C1 segment of cervical spinal cord (tissue), 14 donors: Measurements from ENCODE around the gene OSBPL5.
"Not testable (repeated sequence)": the region's sequence is repeated elsewhere in the genome, so short reads cannot be mapped to it uniquely, and the experiment has no call there.

Source experiments
- DNase-seq, 14 donors: peaks; one replicate each; lab custom pipeline; 2025; lab: John Stamatoyannopoulos, UW

OSBPL5 gene

DNA sequence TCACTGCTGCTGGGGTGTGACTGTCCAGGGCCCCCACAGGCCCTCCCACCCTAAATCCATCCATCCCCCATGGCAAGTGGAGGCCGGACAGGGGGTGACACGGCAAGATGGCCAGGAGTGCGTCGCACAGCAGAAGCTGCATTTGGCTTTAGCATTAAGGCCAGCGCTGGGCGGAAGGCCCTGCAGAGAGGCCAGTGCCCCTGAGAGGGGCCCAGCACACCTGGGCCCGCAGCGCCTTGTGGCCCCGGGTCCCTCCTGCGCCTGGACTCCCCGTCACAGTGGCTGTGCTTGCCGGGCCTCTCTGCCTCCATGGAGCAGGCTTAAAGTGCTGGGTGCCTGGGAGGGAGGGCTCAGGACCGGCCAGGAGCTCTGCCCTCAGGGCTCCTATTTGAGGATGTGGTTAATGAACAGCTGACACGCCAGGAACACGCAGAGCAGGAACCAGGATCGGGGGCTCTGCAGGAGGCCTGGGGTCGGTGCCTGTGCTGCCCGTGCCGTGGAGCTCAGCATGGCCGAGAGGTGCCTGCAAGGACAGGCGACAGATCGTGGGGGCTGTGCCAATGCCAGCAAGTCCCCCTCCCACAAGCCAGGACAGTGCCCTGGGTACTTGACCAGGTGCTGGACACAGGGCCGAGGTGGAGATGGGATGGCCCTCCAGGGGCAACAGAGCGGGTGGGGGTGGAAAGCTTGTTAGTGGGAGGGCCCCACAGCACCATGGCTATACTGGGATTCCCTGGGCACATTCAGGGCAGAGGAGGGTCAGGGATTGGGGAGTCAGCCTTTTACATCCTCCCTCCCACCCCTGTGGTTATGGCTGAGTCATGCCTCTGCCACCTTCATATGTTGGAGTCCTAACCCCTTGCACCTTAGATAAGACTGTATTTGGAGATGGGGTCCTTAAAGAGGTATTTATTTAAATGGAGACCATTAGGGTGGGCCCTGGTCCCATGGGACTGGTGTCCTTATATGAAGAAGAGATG lies 77.0 kb downstream of the OSBPL5 start:
- DNase-seq = no peak

DNA sequence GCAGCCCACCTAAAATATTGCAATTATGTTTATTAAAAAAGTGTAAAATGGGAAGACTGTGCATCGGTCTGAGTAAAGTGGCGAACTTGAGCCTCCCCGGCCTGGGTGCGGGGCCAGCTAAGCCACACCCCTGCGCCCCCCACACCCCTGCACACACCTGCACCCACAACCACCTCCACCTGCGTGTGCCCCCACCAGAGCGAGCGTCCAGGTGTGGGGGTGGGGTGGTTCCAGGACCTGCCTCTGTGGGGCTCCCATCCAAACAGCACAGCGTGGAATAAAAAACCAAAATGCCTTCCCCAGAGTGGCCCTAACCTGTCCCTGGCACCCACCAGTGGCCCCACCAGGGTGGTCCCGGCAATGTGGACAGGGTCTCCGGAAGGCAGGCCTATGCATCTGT lies 77.7 kb downstream of the OSBPL5 start:
- DNase-seq = no peak

DNA sequence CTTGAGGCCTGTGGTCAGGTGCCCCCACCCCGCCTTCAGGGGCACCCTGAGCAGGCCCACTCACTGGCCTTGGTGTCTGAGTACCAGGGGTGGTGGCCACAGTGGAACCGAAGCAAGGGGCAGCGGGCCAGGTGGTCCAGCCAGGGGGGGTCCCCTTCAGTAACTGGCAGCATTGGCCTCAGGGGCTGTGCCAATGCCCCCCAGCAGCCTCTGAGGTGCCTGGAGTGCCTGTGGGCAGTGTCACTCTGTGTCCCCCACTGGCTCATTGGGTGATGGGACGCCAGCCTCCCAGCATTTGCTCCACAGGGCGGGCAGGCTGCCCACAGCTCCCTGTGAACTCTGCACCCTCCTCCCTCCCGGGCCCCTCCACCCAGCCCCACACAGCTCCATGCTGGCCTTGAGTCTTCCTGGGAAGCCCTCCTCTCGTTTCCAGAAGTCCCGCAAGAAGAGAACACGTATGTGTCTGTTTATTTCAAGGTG lies 78.4 kb downstream of the OSBPL5 start:
- no peak for DNase-seq

DNA sequence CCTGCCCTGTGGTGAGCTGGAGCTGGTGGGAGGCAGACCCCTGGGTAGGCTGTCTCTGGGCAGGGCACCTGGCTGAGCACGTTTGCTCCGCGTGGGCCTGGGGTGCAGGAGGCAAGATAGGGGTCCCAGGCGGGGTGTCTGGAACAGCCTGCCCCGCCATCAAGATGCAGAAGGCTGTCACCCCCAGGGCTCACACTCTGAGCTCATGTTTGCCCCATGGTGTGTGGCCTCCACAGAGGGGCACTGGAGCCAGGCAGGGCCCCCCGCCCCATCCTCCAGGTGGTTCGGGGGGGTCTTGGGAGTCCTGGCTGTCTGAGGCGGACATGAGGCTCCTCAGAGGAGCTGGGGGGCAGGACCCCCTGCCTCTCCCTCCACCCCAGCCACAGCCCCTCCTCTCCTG lies 79.0 kb downstream of the OSBPL5 start:
- no peak for DNase-seq

DNA sequence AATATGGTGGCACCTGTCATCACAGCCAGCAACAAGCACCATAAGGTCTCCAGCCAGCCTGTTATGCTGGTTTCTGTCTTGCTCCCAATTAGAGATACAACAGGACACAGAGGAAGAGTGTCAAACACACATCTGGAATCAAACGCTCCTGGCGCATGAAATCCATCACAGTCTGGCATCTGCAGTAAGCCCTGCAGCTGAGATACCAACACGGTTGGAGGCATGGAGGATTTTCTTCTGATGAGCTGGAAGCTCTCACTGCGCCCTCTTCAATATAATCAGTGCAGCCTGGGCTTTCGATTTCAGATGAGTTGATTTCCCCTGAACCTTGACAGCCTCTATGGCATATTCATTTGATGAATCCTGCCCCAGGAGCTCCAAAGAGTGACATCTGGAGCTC lies 80.1 kb downstream of the OSBPL5 start:
- DNase-seq = no peak

DNA sequence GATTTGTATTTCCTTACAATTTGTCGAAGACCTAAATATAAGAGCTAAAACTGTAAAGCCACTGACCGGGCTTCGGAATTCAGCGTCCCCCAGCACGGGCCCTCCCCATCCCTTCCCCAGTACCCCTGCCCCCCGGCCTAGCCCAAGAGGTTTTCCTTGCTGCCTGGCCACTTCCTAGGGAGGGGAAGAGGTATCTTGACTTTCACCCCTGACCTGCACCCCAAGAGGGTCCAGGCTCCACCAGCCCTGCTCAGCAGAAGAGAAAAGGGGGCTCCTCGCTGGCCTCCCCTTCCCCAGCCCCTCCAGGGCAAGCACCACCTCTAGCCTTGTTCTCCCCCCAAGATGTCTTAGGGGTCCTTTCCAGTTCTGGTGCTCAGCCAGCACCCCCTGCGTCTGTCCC lies 81.8 kb downstream of the OSBPL5 start:
- no peak for DNase-seq

DNA sequence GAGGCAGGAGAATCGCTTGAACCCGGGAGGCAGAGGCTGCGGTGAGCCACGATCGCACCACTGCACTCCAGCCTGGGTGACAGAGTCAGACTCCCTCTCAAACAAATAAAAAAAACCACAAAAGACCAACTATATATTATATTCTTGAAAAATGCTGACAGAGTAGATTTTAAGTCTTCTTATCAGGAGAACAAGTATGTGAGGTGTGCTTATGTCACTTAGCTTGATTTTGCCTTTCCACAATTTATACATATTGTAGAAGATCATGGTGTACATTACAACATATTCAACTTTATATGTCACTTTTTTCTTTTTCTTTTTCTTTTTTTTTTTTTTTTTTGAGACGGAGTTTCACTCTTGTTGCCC lies 83.7 kb downstream of the OSBPL5 start:
- DNase-seq = no peak

DNA sequence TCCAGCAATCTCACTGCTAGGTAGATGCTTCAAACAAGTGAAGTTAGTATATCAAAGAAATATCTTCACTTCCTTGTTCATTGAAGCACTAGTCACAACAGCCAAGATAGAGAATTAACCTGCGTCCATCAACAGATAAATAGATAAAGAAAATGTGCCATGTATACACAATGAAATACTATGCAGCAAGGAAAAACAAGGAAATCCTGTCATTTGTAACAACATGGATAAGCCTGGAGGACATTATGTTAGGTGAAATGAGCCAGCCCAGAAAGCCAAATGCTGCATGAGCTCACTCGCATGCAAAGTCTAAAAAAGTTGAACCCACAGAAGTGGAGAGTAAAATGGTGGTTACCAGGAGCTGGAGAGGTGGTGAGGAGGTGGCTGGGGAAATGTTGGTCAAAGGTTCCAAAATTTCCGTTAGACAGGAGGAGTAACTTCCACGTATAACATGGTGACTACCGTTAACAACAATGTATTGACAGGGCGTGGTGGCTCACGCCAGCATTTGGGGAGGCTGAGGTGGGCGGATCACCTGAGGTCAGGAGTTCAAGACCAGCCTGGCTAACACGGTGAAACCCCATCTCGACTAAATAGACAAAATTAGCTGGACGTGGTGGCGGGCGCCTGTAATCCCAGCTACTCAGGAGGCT lies 84.3 kb downstream of the OSBPL5 start:
- no peak for DNase-seq

DNA sequence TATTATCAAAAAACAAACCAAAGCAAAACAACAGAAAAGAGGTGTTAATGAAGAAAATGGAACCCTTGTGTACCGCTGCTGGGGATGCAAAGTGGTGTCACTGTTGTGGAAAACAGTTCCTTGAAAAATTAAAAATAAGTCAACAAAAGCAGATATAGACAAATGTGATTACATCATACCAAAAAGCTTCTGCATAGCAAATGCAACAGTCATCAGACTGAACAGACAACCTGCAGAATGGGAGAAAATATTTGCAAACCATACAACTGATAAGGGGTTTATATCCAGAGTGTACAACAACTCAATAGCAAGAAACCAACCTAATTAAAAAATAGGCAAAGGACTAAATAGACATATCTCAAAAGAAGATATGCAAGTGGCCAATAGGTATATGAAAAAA lies 85.0 kb downstream of the OSBPL5 start:
- no peak for DNase-seq

DNA sequence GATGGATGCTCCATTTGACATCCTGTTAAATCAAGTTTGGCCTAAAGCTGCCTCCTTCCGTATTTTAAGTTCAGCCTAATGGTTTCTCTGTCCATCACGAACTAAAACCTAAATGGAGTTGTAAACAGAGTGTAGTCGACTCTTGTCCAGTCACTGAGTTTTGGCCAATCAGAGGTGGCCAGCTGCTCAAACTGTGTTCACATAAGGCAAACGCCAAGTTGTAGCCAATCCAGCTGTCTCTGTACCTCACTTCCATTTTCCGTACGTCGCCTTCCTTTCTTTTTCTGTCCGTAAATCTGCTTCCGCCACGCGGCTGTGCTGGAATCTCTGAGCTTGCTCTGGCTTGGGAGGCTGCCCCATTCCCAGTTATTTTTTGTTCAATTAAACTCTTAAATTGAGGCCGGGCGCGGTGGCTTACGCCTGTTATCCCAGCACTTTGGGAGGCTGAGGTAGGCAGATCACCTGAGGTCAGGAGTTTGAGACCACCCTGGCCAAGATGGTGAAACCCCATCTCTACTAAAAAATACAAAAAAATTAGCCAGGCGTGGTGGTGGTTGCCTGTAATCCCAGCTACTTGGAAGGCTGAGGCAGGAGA lies 87.2 kb downstream of the OSBPL5 start:
- DNase-seq = no peak

DNA sequence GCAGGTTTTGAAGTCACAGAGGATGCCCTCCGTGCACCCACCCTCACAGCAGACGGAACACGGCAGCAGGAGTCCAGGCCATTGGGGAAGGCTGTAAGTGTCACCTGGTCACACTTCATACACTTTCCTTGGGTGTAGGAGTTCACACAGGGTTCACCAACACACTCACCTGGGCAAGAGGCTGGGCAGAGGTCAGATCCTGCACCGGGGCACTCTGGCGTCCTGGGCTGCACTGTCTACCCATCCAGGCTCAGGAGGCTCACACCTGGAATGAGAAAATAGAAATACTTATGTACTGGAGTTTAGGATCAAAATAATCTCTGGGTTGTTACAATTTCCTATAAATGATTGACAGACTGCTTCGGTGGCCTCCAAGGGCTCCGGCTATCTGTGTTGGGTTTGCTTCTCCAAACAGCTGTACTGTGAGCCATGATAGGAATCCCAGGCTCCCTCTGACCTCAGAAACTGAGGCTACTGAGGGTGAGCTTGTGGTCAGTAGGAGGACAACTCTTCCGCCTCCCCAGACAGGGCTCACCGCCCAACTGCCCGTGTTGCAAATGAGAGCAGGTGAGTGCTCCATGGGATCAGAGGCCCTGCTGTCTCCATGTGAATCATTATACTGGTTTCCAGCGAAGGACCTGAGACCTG lies 87.8 kb downstream of the OSBPL5 start:
- no peak for DNase-seq

DNA sequence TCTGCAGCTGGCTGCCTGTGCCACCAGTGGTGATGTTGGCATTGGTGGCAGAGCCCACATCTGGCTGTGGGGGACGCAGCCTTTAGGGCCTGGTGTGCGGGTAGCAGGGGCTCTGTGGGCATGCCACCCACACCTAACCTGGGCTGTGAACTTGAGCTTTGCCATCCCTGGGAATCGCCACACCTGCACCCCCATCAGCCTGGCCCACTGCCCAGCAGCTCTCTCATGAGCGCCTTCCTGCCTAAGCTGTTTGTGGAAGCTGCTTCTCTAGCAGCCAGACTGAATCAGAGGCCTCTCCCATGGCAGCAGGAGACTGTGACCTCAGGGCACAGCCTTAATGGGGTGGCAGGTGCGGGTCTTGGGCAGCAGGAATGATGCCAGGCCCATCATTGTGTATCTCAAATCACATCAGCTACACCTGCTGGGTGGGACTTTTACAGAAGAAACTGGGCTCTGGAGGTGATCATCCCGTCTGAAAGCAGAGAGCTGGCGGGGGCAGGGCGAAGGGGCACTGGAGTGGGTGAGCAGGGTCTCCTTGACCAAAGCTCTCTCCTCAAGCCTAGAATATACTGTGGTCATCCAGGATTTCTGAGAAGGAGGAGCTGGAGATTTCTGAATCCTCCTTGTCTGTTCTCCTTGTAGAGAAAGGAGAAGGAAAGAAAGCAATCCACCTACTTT lies 90.1 kb downstream of the OSBPL5 start:
- DNase-seq = no peak

DNA sequence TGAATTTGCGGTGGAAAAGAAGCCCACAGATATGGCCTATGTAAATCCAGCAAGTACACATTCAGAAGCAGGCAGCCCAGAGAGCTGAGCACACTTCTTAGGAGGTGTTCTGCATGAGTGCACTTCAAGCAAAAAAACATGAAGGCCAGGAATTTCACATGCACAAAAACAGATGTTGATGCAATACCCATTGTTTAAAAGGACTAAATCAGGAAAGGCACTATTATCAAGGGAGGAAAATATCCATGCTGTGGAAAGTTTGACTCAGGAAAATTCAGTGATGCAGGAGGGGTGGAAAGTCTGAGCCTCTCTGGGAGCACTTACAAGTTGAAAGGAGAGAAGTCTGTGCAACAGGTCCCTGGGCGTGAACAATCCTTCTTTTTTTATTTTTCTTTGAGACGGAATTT lies 92.1 kb downstream of the OSBPL5 start:
- DNase-seq = no peak

DNA sequence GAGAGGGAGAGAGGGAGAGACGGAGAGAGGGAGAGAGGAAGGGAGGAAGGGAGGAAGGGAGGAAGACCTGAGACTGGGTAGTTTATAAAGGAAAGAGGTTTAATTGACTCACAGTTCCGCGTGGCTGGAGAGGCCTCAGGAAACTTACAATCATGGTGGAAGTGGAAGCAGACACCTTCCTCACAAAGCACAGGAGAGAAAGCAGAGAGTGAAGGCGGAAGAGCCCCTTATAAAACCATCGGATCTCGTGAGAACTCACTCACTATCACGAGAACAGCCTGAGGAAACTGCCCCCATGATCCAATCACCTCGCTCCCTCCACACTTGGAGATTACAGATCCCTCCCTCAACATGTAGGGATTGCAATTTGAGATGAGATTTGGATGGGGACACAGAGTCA lies 95.7 kb downstream of the OSBPL5 start:
- DNase-seq = no peak

DNA sequence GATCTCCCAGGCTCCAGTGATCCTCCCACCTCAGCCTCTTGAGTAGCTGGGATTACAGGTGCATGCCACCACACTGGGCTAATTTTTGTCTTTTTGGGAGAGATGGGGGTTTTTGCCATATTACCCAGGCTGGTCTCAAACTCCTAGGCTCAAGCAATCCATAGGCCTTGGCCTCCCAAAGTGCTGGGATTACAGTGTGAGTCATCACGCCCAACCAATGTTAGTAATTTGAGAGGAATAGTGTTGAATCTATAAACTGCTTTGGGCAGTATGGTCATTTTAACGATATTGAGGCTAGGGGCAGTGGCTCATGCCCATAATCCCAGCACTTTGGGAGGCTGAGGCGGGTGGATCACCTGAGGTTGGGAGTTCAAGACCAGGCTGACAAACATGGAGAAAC lies 98.8 kb downstream of the OSBPL5 start:
- DNase-seq = not testable (repeated sequence)

DNA sequence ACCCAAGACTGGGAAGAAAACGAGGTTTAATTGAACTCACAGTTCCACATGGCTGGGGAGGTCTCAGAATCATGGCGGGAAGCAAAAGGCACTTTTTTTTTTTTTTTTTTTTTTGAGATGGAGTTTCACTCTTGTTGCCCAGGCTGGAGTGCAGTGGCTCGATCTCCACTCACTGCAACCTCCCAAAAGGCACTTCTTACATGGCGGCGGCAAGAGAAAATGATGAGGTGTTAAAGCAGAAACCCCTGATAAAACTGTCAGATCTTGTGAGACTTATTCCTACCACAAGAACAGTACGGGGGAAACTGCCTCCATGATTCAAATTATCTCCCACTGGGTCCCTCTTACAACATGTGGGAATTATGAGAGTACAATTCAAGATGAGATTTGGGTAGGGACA lies 100.4 kb downstream of the OSBPL5 start:
- DNase-seq = not testable (repeated sequence)

DNA sequence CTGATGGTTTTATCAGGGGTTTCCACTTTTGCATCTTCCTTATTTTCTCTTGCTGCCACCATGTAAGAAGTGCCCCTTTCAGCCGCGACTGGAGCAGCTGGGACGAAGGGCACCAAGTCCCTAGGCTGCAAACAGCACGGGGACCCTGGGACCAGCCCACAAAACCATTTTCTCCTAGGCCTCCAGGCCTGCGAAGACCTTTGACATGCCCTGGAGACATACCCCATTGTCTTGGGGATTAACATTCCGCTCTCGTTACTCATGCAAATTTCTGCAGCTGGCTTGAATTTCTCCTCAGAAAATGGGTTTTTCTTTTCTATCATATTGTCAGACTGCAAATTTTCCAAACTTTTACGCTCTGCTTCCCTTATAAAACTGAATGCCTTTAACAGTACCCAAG lies 101.2 kb downstream of the OSBPL5 start:
- DNase-seq = not testable (repeated sequence)

DNA sequence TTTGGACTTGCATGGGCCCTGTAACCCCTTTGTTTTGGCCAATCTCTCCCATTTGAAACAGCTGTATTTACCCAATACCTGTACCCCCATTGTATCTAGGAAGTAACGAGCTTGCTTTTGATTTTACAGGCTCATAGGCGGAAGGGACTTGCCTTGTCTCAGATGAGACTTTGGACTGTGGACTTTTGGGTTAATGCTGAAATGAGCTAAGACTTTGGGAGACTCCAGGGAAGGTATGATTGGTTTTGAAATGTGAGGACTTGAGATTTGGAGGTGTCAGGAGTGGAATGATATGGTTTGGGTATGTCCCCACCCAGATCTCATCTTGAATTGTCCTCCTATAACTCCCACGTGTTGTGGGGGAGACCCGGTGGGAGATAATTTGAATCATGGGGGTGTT lies 101.7 kb downstream of the OSBPL5 start:
- not testable (repeated sequence) for DNase-seq

DNA sequence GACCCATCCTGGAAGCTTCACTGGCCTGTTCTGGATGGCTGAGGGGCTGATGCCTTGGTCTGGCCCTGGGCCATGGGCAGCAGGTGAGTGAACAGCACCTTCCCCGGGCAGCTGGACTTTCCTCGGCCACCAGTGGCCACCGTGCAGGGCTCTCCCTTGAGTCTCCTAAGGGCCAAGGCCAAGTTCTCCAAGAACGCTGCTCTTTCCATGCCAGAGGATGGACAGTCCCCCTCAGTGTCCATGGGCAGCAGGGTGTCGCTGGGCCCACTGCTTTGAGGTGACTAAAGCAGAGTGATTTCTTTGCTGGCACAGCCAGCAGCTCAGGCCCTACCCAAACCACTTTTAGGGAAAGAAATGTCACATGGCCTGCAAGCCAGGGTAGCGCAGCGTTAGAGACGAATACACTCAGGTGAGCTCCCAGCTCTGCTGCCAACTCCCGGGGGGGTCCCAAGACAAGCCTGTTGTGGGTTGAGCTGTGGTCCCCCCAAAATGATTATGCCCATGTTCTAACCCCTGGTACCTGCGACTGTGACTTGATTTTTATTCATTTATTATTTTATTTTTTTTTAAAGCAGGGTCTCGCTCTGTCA lies 104.6 kb downstream of the OSBPL5 start:
- DNase-seq = no peak

DNA sequence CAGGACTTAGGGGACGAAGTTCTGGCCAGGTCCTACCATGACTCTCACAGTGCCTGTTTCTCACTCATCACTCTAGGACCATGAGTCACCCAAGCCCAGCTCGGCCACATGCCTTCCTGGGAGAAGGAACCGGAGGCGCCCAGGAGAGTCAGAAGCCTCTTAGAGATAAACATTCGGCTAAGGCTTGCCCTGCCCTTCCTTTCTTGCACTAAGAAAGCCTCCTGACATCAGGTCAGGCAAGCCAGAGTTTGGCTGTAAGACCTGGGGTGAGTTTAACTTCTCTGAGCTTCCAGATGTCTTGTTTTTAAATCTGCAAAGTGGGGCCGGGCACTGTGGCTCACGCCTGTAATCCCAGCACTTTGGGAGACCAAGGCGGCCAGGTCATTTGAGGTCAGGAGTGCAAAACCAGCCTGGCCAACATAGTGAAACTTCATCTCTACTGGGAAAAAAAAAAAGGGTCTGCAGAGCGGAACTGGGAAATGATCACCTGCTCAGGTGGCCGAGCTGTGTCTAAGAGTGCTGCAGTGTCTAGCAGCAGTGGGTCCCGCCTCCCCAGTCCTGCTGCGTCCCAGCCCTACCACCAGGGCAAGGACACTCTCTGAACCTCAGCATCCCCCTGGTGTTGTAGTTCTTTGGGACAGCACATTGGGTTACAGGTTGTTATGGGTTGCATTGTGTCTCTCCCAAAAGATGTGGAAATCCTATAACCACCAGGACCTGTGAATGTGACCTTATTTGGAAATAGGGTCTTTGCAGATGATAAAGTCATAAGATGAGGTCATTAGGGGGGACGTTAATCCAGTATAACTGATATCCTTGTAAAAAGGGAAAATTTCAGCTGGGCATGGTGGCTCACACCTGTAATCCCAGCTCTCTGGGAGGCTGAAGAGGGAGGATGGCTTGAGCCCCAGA lies 106.1 kb downstream of the OSBPL5 start:
- DNase-seq = no peak
